Calu3 (cell line): Measurements from ENCODE around the gene PPARA. TPM values are rescaled to one million over a fixed set of nuclear protein-coding genes. Genes with fewer than 3 reads are reported as not detected.

Source experiments
- BruUV-seq: library from RNA; stranded (reverse); fragments of 400-500 nt; replicated peaks from 2 replicates; lab custom pipeline; 2021; lab: Mats Ljungman, UMichigan
- CTCF ChIA-PET: fragments of 300-600 bp; sonication (Branson Sonifier 250); formaldehyde crosslinking; loops from one replicate; lab custom pipeline; 2022; ENCODE audit warnings: antibody characterized with exemption; lab: Charles Lee
- DNase-seq: peaks from one replicate; pipeline ENCODE4 v3.0.0; 2022
- H3K27ac Mint-ChIP-seq: one replicate; pipeline ENCODE4 v1.8.0; 2022; ENCODE audit warnings: mixed read lengths; ENCODE audit not compliant: unreplicated experiment
- H3K27me3 Mint-ChIP-seq: one replicate; pipeline ENCODE4 v1.8.0; 2022; ENCODE audit warnings: mixed read lengths; ENCODE audit not compliant: unreplicated experiment
- H3K36me3 Mint-ChIP-seq: one replicate; pipeline ENCODE4 v1.8.0; 2022; ENCODE audit warnings: mild to moderate bottlenecking, moderate library complexity, mixed read lengths; ENCODE audit not compliant: insufficient read depth, unreplicated experiment
- H3K4me1 Mint-ChIP-seq: one replicate; pipeline ENCODE4 v1.8.0; 2022; ENCODE audit warnings: mild to moderate bottlenecking, low read depth, mixed read lengths; ENCODE audit not compliant: unreplicated experiment
- H3K4me3 Mint-ChIP-seq: one replicate; pipeline ENCODE4 v1.8.0; 2022; ENCODE audit warnings: mild to moderate bottlenecking, low read depth, moderate library complexity, mixed read lengths; ENCODE audit not compliant: unreplicated experiment
- H3K9me3 Mint-ChIP-seq: one replicate; pipeline ENCODE4 v1.8.0; 2022; ENCODE audit warnings: low read depth, mixed read lengths; ENCODE audit not compliant: unreplicated experiment
- intact Hi-C: fragments of 100-400 bp; cut with micrococcal nuclease; formaldehyde crosslinking; loops from one replicate; pipeline ENCODE4 v1.10.0; 2022; ENCODE audit not compliant: unreplicated experiment
- total RNA-seq: library from RNA; stranded (reverse); gene quantifications from 2 replicates; pipeline ENCODE4 v1.2.3, GENCODE V29; 2022
- TF ChIP-seq, protein P1 (sequence below): fragments of 200-600 bp; IDR thresholded peaks from one replicate; pipeline ENCODE4 v1.8.0; 2022; ENCODE audit warnings: antibody characterized with exemption; ENCODE audit not compliant: unreplicated experiment

Gene PPARA
- total RNA-seq, 1 experiment from 2014 or later, result 22.7 TPM

DNA sequence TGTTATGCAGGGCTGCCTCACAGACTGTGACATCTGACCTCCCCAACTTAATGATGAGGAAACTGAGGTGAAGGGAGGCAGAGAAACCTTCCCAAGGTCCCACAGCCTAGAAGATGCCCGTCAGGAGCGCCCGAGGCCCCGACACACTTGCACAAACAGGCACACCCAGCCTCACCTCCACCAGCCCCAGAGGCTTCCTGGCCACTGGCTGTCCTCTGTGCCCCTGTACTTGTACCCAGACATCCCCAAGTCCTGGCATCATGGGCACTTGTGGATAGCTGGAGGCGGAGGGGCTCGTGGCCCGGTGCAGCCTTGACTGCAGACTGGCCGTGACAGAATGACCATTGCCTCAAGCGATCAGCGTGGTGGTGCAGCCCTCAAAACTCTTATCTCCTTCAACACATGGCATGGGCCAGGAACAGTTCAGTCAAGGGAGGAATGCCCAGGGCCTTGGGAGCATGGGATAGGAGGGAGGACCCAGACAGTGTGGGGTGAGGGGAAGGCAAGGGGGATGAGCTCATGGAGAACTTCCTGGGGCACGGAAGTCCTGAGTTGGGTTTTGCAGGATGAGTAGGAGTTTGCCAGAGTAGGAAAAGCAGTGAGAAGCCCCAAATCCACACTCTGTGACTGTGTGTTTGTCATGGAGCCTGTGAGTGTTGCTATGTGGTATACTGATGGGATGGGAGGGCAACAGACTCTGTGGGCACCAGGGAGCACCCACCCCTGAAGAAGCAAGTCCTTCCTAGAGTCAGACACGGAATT lies 25.8 kb upstream of the PPARA start:
- Mint-ChIP-seq H3K36me3 (peaks cover 23% of the 10 kb centered on the region), H3K27ac (no peak overlapping the region), H3K4me1 (peaks cover 8% of the 10 kb centered on the region), H3K27me3 (peaks cover 7% of the 10 kb centered on the region), H3K4me3 (no peak overlapping the region), H3K9me3 (no peaks in the 10 kb centered on the region)
- intact Hi-C loops, result loop anchor here (5.0 kb wide), 1 partner anchor 418 kb away; no protein-coding TSS in a partner anchor
- CTCF ChIA-PET, result no interaction called here
- TF ChIP-seq, protein P1, sequence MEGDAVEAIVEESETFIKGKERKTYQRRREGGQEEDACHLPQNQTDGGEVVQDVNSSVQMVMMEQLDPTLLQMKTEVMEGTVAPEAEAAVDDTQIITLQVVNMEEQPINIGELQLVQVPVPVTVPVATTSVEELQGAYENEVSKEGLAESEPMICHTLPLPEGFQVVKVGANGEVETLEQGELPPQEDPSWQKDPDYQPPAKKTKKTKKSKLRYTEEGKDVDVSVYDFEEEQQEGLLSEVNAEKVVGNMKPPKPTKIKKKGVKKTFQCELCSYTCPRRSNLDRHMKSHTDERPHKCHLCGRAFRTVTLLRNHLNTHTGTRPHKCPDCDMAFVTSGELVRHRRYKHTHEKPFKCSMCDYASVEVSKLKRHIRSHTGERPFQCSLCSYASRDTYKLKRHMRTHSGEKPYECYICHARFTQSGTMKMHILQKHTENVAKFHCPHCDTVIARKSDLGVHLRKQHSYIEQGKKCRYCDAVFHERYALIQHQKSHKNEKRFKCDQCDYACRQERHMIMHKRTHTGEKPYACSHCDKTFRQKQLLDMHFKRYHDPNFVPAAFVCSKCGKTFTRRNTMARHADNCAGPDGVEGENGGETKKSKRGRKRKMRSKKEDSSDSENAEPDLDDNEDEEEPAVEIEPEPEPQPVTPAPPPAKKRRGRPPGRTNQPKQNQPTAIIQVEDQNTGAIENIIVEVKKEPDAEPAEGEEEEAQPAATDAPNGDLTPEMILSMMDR, result no peak
- DNase-seq, result no peak
- no TSS peak for BruUV-seq

DNA sequence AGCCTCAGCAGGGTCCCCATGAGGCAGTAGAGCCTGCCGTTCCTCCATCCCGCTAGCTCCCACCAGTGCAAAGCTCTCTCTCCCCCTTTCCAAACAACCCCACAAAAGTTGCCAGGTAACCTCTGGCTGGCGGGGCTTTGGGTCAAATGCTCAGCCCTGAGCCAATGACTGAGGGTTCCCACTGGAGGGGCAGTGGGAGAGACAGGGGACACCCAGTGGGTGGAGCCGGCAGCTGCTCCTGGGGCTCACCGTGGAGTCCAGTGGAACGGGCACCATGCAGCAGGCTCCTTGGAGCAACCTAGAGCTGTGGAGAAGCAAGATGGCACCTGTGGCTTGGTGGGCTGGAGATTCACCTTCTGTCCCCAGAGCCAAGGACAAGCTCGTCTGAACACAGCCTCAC lies 25.0 kb upstream of the PPARA start:
- CTCF ChIA-PET, result no interaction called here
- Mint-ChIP-seq H3K4me3 (no peak overlapping the region), H3K9me3 (no peaks in the 10 kb centered on the region), H3K4me1 (peaks cover 8% of the 10 kb centered on the region), H3K27me3 (peaks cover 7% of the 10 kb centered on the region), H3K36me3 (peaks cover 15% of the 10 kb centered on the region), H3K27ac (no peak overlapping the region)
- intact Hi-C loops, result no loop called here
- DNase-seq, result no peak
- BruUV-seq, result no TSS peak
- TF ChIP-seq, protein P1, result no peak

DNA sequence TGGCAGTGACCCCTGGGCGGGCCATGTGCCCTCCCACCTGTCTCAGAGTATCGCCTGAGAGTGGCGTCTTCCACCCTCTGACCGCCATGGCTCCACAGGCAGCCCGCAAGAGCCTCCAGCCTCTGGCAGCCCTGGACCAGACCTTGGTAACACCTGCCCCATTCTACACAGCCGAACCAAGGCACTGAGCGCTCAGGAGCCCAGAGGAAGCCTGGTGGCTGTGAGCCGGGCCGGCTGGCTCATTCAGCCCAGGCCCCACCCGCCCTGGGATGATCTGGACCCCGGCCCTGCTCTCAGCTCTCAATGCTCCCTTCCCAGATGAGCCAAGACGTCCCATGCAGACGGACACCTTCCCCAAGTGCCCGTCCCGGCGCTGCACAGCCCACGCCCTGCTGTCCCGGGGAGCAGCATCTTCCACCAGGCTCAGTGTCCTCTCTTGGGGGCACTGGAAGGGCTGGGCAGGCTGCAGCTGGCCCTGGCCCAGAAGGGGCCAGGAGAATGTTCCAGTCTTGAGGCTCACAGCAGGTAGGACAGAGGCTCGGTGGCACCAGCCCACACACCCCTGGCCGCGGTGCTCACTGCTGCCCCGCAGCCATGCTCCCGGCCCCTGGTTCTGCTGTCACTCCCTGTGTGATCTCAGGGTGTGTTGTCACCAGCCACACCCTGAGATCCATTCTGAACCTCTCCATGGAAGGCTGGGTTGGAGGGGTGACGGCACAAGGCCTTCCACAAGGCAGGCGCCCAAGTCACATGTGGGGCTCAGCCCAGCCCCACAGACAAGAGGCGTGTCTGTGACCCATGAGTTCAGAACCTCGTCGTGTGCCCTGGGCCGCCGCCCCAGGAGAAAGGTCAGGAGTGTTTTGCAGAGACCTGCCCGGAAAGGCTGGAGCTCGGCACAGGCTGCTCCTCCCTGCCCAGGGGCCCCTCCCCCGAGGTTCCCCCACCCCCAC lies 24.2 kb upstream of the PPARA start:
- intact Hi-C loops, result no loop called here
- H3K36me3 Mint-ChIP-seq, result peaks cover 14% of the 10 kb centered on the region
- CTCF ChIA-PET, result no interaction called here

DNA sequence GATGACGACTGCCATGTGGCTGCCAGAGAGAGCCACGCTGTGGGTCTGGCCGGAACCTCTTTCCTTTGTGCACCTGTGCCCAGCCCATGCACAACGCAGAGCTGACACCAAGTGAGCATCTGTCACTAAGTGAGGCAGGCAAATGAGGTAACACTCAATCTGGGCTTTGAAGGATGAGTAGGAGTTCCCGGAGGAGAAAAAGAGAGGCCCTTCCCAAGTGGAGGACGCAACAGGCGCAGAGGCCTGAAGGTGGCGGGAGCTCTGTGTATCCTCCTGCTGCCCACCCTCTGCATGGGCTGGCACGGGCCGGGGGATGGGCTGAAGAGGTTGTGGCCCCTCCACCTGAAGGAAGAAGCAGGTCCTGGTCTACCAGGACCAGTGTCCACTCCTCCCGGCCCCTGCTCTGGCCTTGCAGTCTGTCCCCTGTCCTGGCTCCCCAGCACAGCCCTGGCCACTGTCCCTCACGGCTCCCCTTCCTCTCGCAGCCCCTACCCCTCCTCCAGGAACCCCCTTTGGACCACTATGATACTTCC lies 23.4 kb upstream of the PPARA start:
- no TSS peak for BruUV-seq
- Mint-ChIP-seq H3K4me1 (peaks cover 8% of the 10 kb centered on the region), H3K4me3 (no peak overlapping the region), H3K36me3 (peaks cover 14% of the 10 kb centered on the region), H3K9me3 (no peaks in the 10 kb centered on the region), H3K27me3 (peaks cover 7% of the 10 kb centered on the region), H3K27ac (no peak overlapping the region)
- intact Hi-C loops, result no loop called here
- CTCF ChIA-PET, result no interaction called here
- no peak for DNase-seq
- TF ChIP-seq, protein P1, result no peak

More for the DNA sequence above, 24.2 kb upstream of the PPARA start:
- DNase-seq, result no peak
- TF ChIP-seq, protein P1, result no peak
- H3K27me3 Mint-ChIP-seq, result peaks cover 7% of the 10 kb centered on the region
- H3K4me1 Mint-ChIP-seq, result peaks cover 8% of the 10 kb centered on the region
- no TSS peak for BruUV-seq
- no peaks in the 10 kb centered on the region for H3K9me3 Mint-ChIP-seq
- no peak overlapping the region for H3K4me3 Mint-ChIP-seq
- no peak overlapping the region for H3K27ac Mint-ChIP-seq
